Measurements from ENCODE around the gene LRP1. TPM values are rescaled to one million over a fixed set of nuclear protein-coding genes. Genes with fewer than 3 reads are reported as not detected.

LRP1 gene
- total RNA-seq, 1 donor from 2014 or later = 277 TPM

GRCh38 chr12:57134949-57135348 is 6.7 kb downstream of the LRP1 start:
- DNase-seq (ENCODE audit: low spot score) = no peak

- DNase-seq (ENCODE audit: low spot score) = peak; percentile 73
Measured at GRCh38 chr12:57135527-57136326, 7.4 kb downstream of the LRP1 start.

- DNase-seq (ENCODE audit: low spot score) = no peak
Measured at GRCh38 chr12:57138526-57139272, 10.4 kb downstream of the LRP1 start.

GRCh38 chr12:57139796-57140649 is 11.7 kb downstream of the LRP1 start:
- no peak for DNase-seq (ENCODE audit: low spot score)

GRCh38 chr12:57141249-57141648 is 13.0 kb downstream of the LRP1 start:
- DNase-seq (ENCODE audit: low spot score) = no peak

- DNase-seq (ENCODE audit: low spot score) = no peak
Measured at GRCh38 chr12:57142121-57142520, 13.8 kb downstream of the LRP1 start.

- no peak for DNase-seq (ENCODE audit: low spot score)
Measured at GRCh38 chr12:57142727-57143126, 14.4 kb downstream of the LRP1 start.

GRCh38 chr12:57143454-57143853 is 15.2 kb downstream of the LRP1 start:
- no peak for DNase-seq (ENCODE audit: low spot score)

GRCh38 chr12:57145460-57146059 is 17.3 kb downstream of the LRP1 start:
- no peak for DNase-seq (ENCODE audit: low spot score)

GRCh38 chr12:57146092-57146491 is 17.8 kb downstream of the LRP1 start:
- DNase-seq (ENCODE audit: low spot score) = no peak

GRCh38 chr12:57146961-57147944 is 19.0 kb downstream of the LRP1 start, which contains the start of gene LRP1-AS:
LRP1-AS (minus strand) TSS chr12:57147619.
- DNase-seq (ENCODE audit: low spot score) = peak; percentile 87

- DNase-seq (ENCODE audit: low spot score) = peak; percentile 66
Measured at GRCh38 chr12:57148469-57149244, 20.4 kb downstream of the LRP1 start.

- peak; percentile 91 for DNase-seq (ENCODE audit: low spot score)
Measured at GRCh38 chr12:57149245-57149900, 21.1 kb downstream of the LRP1 start.

GRCh38 chr12:57150400-57151000 is 22.2 kb downstream of the LRP1 start:
- DNase-seq (ENCODE audit: low spot score) = no peak

- DNase-seq (ENCODE audit: low spot score) = peak; percentile 64
Measured at GRCh38 chr12:57151741-57152630, 23.7 kb downstream of the LRP1 start.

- DNase-seq (ENCODE audit: low spot score) = no peak
Measured at GRCh38 chr12:57152639-57153038, 24.4 kb downstream of the LRP1 start.

GRCh38 chr12:57153415-57153997 is 25.2 kb downstream of the LRP1 start:
- DNase-seq (ENCODE audit: low spot score) = no peak
